RPMI8226 (cell line): ENCODE measurements around the gene ZC3H8.

Source experiments
- DNase-seq: peaks from one replicate; pipeline ENCODE4 v3.0.0-alpha.2; 2015

ZC3H8 gene

GRCh38 chr2:112194482-112194881, 60.4 kb downstream of the ZC3H8 start:
- DNase-seq, result no peak

DNA sequence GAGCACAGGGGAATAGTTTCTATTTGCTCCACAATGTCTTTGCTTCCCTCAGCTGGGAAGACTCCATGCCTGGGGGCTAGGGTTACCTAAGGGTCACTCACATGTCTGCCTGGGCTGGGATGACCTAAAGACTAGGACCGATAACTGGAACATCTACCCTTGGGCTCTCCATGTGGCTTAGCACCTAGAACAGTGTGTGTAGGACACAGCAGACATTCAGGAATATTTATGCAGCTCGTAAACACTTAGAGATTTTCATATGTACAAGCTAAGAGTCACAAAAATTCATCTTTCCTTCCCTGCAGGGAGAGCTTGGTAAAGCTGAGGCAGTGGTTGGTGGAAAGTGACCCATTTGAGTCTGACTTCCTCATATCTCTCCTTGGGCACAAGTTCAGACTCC, 60.8 kb downstream of the ZC3H8 start:
- no peak for DNase-seq

DNA sequence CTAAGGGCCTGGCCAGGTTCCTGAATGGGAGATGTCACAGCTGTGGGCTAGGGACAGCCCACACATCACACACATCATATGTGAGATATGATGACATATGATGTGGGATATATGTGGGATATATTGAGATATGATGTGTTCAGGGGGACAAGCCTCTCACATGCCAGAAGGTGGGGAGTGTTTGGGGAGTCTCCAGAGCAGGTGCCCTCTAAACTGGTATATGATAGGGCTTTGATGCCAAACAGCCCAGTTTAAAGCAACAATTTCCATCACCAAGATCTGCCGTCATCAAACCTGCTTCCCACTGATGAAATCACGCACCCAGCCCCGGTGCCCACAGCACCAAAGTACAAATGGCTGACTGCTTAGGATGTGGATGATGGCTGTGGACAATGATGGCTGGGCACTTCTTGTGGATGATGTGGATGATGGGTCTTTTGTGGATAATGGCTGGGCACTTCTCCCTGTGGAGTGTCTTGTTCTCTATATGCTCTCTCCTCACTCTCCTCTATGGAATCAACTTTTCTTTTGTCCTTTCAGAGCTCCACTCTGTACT, 65.8 kb downstream of the ZC3H8 start:
- no peak for DNase-seq

DNA sequence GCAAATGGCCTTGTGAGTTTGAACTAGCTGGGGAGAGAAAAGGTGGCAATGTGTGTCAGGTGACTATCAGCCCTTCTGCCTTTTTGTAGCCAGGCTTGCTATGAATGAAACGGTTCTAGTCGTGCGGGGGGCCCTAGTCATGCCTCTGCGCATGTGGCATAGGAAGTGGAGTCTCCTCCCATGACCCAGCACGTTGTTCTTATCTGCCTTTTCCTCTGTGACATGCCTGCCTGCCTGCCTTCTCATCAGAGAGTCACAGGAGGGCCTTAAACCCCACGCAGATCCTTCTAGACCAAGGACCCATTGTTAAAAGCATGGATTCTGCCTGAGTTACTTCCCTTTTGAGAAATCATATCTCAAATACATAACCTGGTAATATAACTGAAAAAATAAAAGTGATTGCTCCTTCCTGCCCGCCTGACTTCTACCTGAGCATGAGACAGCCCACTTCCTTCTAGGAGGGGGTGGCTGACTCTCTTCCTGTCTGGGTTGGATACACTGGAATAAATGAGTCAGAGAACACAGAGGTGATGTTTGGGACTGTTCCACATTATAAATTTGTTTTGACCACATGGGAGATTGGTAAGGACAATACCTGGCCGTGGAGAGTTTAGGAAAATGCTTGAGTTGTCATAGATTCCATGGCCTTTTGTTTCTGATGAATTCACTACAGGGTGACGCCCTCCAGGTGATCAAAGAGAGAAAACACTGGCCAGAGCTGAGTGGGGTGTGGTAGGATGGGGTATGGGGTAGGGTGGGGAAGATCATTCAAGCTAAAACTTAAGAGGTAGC, 66.8 kb downstream of the ZC3H8 start:
- no peak for DNase-seq

DNA sequence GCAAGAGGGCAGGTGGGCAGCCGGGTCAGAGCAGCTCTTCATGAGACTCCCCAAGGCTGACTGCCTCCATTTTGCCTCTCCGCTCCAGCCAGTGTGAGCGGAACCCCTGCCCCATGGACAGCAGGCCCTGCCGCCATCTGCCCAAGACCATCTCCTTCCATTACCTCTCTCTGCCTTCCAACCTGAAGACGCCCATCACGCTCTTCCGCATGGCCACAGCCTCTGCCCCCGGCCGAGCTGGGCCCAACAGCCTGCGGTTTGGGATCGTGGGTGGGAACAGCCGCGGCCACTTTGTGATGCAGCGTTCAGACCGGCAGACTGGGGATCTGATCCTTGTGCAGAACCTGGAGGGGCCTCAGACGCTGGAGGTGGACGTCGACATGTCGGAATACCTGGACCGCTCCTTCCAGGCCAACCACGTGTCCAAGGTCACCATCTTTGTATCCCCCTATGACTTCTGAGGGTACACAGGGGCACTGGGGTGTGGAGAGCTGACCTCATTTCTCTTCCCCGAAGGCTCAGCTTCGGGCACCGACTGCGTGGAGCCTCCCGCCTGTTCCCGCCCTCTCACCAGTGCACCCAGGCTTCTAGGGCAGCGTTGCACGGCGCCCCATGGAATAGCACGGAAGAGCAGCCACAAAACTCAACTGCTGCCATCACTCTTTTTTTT, 67.7 kb downstream of the ZC3H8 start:
- DNase-seq, result no peak

DNA sequence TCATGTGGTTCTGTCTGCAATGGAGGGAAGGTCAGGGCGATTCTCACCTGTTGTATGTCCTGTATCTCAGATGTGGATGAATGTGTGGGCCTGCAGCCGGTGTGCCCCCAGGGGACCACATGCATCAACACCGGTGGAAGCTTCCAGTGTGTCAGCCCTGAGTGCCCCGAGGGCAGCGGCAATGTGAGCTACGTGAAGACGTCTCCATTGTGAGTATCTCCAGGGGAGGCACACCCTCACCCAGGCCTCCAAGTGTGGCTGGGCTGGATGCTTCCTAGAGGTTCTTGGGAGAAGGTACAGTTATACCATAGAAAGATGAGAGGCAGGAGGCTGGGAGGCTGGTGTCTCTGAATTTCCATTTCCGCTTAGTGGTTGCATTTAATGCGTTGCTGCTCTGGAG, 69.7 kb downstream of the ZC3H8 start:
- DNase-seq, result no peak

DNA sequence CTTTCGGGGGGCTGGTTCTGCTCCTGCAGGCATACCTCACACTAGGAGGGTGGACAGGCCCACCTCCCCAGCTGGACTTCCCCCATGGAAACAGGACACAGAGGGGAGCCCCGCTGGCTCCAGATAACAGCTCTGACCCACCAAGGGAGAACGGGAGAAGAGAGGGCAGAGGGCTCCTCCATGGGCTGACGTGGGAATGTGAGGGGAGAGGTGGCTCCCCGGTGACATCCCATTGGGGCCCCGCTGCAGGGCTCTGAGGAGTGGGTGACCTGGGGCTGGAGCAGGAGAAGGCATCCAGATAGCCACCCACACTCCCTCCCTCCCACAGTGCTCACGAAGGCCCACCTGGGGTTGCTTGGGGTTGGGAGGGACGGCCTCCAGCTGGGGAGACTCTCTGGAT, 70.7 kb downstream of the ZC3H8 start:
- no peak for DNase-seq

DNA sequence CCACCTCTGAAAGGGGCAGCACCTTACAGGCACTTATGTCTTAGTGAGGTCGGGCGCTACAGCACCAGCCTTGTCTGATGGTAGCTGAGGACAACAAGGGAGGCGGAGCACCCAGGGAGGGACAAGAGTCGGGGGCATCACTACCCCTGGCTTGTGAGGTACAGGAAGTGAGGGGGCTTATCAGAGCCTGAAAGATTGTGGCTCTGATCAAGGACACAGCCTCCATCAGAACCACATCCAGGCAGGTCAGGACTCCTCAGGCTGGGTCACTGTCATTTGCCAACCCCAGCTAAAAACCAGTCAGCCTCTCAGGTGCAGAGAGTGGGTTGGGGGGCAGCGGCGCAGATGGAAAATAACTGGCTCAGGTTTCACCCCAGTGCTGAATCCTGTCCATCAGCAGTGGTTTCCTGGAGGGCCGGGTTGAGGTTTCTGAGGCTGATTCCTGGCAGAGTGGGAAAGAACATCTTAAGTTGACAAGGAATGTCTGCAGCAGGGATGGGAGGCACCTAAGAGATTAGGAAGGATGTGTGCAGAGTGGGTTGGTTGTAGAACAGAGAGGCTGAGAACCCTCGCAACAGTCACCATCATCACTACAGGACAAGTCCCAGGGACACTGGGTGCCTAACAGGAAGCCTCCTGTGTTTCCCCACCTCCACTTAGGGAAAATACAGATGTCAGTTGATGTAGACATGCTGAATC, 71.4 kb downstream of the ZC3H8 start:
- peak; percentile 25 for DNase-seq

GRCh38 chr2:112182581-112183034, 72.2 kb downstream of the ZC3H8 start:
- DNase-seq, result peak; percentile 90

DNA sequence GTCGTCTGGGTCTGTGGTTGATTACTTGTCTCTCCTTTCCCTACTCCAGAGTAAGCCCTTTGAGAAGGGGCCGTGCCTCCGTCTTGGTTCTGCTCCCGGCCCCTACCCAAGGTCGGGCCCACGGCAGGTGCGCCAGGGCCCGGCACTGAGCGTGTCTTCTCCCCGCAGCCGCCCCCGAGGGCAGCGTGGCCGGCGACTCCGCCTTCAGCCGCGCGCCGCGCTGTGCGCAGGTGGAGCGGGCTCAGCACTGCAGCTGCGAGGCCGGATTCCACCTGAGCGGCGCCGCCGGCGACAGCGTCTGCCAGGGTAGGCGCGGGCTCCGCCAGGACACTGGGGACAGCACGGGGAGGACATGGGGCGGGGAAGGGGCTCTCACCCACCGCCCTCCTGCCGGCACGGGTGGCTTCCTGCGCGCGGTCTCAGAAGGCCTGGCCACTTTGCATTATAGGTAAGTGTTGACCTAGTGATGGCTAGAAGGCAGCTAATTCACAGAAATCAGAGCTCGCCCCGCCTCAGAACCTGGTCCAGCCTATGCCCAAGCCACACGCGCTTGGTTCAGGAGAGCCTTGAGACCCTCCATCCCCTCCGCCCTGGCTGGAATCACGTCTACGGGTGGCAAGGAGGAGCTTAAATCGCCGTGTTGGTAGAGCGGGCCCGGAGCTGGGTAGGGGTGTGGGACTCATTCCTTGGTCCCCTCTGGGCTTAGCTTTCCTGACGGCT, 73.1 kb downstream of the ZC3H8 start:
- DNase-seq, result no peak

- DNase-seq, result no peak
These were observed 78.8 kb downstream of the ZC3H8 start for GRCh38 chr2:112175958-112176573.

- DNase-seq, result peak; percentile 30
These were observed 79.5 kb downstream of the ZC3H8 start for GRCh38 chr2:112175333-112175732.

DNA sequence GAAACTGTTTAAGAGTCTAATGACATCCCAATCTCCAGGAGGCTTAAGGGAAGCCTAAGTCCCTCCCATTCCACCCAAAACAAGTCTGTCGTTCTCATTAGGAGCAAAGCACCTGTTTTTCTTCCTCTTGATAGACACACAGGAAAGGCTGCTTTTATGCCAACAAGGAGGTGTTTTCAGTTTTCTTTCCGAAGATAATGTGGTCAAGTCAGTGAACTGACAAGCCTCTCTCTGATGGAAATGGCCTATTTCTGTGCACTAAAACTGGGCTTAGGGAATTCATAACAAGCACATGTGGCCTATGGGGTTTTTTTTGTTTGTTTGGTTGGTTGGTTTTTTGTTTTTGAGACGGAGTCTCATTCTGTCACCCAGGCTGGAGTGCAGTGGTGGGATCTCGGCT, 80.5 kb downstream of the ZC3H8 start:
- peak; percentile 59 for DNase-seq

GRCh38 chr2:112173646-112174319, 81.1 kb downstream of the ZC3H8 start:
- peak; percentile 86 for DNase-seq

GRCh38 chr2:112170495-112170894, 84.3 kb downstream of the ZC3H8 start:
- DNase-seq, result no peak

DNA sequence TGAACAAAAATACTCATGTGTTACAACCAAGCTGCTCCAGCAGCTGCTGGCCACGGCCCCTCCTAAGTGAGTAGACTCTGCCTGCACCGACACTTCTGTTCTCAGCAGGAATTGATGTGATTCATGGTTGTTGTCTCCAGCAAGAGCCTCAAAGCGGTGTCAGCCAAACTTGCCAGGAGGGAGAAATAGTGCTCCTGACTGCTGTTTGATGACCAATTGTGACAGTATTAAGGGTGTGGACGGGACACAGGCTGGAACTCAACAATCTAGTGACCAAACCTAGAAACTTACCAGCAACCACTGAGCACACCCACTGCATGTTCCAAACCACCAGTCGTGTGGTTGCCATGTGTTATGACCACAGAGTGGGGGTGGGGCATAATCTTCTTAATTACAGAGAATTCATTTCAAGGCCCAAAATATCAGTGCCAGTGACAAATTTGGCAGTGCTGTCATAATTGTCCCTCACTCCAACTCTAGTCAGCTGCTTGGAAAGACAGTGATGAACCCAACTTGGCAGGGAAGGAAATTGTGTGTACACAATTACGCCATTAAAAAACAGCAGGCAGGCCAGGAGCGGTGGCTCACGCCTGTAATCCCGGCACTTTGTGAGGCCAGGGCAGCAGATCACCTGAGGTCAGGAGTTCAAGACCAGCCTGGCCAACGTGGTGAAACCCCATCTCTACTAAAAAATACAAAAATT, 86.3 kb downstream of the ZC3H8 start:
- DNase-seq, result no peak

GRCh38 chr2:112166806-112167499, 87.9 kb downstream of the ZC3H8 start:
- DNase-seq, result no peak

DNA sequence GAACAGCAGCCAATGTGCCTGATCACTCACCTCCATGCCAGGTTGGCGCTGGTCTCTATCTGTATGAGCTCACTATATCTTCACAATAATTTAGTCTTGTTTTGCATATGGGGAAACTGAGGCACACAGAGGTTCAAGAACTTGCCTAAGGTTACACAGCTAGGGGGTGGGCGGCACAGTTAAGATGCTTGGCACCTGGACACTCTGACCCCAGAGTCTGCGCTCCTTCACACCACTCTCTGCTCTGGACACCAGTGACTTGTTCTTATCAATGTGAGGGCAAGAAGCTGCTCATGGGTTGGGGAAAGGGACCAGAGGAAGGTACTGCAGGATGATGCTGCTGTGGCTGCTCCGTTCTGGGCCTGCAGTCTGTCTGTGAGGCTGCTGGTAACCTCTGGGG, 89.5 kb downstream of the ZC3H8 start:
- no peak for DNase-seq

DNA sequence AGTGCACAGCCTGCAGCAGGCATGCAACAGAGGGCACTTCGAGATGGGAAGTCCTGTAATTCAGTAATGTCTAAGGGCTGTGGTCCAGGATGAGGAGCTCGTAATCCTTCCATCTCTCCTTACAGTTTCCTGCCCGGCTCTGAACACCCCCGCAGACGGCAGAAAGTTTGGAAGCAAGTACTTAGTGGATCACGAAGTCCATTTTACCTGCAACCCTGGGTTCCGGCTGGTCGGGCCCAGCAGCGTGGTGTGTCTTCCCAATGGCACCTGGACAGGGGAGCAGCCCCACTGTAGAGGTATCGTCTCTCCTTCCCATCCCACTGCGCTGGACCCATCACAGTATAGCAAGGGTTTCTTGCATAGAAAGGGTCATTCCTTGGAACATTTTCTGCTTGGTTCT, 90.0 kb downstream of the ZC3H8 start:
- no peak for DNase-seq

DNA sequence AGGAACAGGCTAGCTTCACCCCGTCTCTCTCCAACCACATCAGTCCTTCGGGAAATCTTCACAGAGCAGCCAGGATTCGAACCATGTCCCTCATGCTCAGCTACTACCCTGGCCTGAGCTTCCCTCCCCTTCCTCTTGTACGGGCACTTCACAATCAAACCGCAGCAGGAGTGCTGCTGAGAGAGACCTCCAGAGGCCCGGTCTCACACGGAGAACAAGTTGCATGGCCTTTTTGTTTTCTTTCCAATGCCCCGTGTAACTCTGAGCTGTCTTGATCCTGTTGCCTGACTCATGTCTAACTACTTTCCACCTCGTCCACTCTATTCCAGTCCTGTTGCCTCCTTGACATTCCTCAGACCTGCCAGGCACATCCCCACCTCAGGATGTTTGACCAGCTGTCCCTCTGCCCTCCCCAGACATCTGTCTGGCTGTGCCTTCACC, 91.3 kb downstream of the ZC3H8 start:
- no peak for DNase-seq
